ENCODE measurements around the gene FAM167B. TPM values are rescaled to one million over a fixed set of nuclear protein-coding genes. Genes with fewer than 3 reads are reported as not detected.

The FAM167B gene
- 0.29 TPM in 1 of 2 replicates, not detected in the other for total RNA-seq (2014; rRNA removed; shearing (Covaris generic))

DNA sequence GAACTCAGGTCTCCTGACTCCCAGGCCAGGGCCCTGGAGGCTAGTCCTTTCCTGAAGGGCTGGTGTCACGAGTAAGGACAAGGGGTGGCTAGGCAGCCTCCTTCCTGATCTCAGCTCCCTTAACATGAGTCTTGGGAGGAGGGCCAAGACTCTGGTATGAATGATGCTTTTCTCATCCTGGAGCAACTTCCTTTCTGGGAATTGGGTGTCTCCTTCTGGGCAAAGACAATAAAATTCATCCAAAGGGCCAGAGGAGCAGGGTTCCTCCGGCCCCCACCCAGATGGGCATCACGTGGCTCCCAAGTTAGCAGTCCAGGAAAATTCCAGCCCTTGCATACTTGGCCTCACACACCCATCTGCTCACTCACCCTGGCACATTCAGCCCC lies at the start of gene FAM167B:
FAM167B (plus strand) TSS at position 335 of the 386 bp plus-strand sequence. CDS start 200 bp downstream, outside the sequence.
- no peak for DNase-seq (ENCODE audit: low spot score)

DNA sequence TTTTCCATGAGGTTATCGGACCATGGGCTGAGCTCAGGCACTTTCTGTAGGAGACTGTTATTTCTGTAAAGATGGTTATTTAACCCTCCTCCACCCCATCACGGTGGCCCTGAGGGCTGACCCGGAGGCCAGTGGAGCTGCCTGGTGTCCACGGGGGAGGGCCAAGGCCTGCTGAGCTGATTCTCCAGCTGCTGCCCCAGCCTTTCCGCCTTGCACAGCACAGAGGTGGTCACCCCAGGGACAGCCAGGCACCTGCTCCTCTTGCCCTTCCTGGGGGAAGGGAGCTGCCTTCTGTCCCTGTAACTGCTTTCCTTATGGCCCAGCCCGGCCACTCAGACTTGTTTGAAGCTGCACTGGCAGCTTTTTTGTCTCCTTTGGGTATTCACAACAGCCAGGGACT lies 49.2 kb upstream of the FAM167B start:
- DNase-seq (ENCODE audit: low spot score) = no peak

DNA sequence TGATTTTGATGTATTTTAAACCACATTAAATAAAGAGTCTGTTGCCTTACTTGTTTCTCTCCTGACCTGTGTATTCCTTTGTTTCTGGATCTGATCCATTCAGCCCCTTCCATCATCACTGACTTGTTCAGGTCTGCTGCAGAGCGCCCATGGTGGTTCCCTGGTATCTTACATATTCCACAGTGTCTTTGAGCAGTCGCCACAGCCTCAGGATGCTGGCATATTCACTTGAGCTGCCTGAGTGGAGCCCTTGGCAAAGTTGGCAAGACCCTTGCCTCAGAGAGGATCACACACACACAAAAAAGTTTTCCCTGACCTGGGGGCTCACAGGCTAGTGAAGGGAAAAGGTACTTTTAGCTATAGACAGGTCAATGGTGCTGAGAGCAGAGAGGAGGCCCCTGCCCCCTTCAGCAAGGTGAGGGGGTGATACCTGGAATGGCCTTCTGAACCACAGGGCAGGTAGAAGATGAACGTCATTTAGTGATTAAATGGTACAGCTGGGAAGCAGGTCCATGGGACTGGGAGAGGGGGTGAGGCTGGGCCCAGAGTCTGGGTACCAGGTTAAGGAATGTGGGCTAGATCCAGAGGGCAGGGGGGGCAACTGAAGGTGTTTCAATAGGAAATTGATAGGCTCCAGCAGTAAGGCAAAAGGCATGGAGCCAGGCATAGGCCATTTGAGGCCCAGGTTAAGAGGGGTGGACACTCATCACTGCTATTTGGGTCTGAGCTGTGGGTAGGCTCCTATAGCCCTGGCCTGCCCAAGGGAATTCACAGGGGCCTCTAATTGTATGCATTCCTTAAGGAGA lies 48.6 kb upstream of the FAM167B start:
- no peak for DNase-seq (ENCODE audit: low spot score)

DNA sequence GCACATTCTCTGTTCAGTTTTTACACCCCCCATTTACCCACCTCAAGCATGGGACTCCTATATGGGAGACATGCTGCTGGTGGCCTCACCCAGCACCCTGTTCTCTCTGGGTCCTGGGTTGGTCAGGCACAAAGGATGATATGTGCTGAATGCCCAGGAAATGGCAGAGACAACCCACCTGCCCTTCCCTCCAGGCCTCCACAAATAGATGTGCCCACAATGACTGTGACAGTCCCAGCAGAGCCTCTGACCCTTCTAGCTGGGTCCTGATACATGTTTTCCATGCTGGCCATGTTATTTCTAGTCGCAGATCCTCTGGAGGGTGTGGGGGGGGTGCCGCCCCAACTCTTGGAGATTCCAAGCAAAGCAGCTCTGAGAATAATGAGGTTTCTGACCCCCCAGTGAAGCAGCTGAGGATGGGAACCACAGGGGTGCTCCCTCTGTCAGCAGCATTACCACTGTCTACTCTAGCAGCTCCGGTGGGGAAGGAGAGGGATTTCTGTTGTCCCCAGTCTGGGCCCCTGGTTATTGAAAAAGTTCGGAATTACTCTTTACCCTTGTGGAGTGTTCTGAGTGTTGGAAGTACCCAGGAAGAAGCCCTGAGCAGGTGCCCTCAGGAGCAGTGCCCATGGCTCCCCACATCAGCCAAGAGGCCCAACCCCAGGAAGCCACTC lies 47.8 kb upstream of the FAM167B start:
- DNase-seq (ENCODE audit: low spot score) = no peak

- DNase-seq (ENCODE audit: low spot score) = no peak
Observed at GRCh38 chr1:32199717-32200072, 47.3 kb upstream of the FAM167B start.

DNA sequence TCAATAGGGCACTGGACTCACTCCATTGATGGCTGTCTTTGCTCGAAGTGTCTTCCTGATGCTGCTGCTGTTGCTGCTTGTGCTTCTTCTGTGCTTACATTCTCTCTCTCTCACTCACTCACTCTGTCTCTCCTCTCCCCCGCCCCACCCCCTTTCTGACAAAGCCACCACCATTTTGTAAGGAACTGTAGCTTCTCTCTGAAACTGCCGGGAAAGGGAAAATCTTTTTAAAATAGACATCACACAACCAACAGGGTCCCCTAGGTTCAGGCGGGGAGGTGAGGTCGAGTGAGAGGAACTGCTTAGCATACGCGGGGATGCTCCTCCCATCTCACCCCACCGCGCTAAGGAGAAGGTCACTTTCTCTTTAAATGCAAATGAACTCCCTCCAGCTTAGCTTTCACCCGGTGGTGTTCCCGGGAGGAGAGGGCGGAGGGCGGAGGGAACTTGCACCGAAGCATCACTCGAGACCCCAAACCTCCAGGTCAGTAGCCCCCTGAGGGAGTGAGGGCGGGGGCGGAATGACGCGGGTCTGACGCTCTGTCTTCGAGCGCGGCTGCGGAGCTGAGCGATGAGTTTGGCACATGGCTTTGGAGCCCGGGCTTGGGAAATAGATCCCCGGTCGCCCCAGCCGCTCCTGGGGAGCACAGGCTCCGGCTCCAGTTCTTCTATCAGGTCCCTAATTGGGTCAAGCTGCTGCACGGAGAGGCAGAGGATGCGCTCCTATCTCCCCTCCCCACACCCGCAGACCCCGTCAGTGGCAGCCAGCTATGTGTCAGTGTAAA lies 46.6 kb upstream of the FAM167B start, which contains the start of gene CCDC28B:
CCDC28B (plus strand) TSS at position 370 of the 785 bp plus-strand sequence. CDS start 1,341 bp downstream, outside the sequence.
- DNase-seq (ENCODE audit: low spot score) = peak; percentile 53

DNA sequence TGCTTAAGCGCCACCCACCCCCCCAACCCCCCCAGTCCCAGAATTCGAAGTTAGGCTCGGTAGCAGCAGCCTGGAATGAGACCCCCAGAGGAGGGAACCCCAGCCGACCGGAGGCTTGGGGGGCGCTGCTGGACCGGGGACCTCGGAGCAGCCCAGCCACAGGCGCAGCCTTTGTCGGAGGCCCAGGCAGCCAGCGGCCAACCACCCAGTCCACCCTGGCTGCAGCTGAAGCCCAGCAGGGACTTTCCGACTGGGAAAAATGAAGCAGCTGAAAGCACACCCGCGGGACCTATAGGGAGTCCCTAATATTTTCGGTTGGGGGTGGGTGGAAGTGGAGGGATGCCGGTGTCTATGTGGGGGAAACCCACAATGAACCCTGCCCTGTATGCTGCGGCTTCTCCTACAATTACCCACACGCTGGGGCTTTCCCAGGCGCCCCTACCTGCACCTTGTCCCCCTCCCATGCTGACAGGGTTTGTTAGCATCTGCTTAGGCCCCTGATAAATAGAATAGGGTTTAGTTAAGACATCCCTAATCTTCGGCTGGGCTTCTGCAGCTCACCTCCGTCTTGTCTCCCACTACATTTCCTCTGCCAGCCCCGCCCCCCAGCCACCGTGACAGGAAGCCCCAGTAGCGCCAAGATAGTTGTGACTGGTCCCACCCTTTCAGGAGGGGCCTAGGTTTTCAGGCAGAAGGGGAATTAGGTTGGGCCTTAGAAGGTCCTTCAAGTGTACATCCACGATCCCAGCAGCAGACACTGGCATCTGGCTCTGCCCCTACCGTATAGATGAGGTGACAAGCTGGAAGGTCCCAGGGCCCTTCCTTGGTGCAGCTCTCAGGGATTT lies 45.8 kb upstream of the FAM167B start:
- peak; percentile 40 for DNase-seq (ENCODE audit: low spot score)

DNA sequence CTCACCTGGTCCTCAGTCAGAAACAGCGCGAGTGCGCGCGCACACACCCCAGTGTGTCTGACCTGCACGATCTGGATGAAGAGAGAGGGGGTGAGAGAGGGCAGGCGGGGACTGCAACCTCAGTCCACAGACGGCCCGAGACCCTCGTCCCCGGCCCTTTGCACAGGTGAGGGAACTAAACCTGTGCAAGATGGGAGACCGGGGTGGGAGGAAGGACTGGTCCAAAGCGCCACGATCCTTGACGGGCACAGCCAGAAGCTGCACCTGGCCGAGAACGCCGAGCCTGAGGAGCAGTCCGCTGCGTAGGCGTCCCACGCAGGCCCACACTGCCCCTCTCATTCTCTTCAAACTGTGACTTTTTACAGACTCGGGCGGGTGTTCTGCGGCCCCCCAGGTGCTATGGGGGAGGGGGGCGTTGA lies 42.1 kb upstream of the FAM167B start:
- peak; percentile 51 for DNase-seq (ENCODE audit: low spot score)

DNA sequence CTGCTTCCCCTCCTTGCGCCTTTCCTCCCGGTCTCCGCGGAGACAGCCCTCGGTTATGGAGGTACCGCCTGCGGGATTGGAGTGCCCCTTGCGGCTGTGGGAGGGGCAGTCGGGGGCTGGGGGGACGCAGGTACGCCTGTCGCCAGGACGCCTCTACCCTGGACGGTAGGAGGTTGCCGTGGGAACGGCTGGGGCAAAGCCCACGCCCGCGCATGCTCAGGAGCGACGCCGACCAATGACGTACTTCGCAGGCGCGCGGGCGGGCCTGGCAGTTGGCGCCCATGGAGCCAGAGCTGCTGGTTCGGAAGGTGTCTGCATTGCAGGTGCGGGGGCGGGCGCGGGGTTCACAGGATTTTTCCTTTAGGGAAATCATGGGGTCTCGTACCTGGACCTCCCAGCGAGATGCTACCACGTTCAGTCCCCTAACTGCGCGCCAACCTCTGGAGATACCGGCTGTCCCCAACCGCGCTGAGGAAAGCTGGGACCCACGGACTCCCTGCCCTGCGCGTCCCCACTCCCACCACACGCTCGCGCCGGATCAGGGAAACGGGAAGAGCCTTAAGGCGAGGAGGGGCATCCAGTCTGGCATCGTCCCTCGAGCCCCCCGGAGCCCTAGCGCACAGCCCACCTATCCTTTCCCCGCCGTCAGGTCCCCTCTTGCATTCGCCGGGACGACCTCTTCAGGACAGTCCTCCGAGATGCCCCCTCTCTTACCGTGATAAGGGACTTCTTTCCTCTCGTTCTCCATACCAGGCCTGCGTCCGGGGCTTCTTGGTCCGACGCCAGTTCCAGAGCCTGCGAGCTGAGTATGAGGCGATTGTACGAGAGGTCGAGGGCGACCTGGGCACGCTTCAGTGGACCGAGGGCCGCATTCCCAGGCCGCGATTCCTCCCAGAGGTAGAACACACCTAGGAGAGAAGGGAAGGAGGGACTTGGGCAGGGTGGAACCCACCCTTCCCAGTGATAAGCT lies 41.3 kb upstream of the FAM167B start, which contains the start of gene IQCC:
IQCC (plus strand) TSS at position 271 of the 970 bp plus-strand sequence; CDS start at position 282, 11 bp downstream.
- DNase-seq (ENCODE audit: low spot score) = peak; percentile 93

DNA sequence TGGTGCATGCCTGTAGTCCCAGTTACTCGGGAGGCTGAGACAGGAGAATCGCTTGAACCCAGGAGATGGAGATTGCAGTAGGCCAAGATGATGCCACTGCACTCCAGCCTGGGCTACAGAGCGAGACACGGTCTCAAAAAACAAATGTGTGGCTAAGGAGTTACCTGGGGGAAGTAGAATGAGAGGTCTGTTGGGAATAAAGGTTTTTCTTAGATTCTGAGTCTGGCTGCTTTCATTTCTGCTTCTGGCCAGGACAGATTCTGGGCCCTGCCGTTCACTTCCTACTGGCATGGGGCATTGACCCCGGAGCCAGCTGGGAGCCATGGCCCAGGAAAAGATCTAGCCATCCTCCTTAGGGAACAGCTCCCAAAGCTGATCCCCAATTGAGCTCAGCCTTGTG lies 38.6 kb upstream of the FAM167B start:
- no peak for DNase-seq (ENCODE audit: low spot score)

GRCh38 chr1:32208891-32209328 lies 38.1 kb upstream of the FAM167B start, which contains the start of gene DCDC2B:
DCDC2B (plus strand) TSS chr1:32209089; CDS start chr1:32209094, 5 bp downstream.
- DNase-seq (ENCODE audit: low spot score) = peak; percentile 99

DNA sequence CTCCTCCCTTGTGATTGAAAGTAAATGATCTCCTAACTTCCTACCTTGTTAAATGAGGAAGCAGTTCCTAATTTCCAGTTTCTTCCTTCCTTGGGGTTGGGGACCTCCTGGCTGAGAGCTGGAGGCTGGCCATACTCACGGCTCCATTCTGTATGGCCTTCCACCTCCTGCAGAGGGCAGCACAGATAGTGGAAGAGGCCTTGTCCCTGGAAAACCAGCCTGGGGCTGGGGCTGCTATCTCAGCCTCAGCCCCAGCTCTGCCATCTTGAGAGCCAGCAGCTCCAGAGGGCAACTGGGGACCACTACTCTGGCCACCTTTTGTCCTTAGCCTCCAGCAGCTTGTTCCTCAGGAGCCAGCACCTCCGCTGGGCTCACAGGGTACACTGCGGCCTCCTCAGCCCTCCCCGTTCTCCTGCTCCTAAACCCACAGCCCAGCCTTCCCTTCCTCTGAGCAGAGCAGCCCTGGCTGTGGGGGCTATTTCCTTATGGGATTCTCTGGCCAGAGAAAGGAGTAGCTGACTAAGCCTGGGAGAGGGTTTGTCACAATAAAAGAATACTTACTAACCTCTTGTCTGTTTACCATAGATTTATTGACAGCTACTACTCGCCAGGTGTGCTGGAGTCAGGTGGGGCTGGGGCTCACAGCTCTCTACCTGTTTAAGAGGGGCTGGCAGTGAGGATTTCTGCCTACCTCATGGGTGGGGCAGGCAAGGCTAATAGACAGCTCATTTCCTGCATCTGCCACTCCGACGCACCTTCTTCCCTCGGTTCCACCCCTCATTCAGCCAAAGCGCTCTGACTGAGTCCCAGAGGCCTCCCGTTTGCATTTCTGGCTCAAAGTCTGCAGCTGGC lies 31.2 kb upstream of the FAM167B start:
- peak; percentile 79 for DNase-seq (ENCODE audit: low spot score)

- no peak for DNase-seq (ENCODE audit: low spot score)
Observed at GRCh38 chr1:32216566-32216965, 30.5 kb upstream of the FAM167B start.

DNA sequence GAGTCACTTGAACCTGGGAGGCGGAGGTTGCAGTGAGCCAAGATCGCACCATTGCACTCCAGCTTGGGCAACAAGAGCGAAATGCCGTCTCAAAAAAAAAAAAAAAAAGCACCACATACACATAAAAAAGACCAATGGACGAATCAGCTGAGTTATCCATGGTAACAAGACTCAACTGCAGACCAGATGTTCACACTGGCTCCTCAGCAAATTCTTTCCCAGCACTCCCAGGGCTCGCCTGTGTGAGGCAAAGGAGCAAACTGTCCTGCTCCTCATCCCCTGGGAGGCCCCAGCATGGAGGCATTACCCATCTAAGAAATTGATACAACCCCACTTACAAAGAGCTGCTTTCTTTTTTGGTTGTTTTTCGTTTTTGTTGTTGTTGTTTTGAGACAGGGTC lies 28.0 kb upstream of the FAM167B start:
- no peak for DNase-seq (ENCODE audit: low spot score)

- DNase-seq (ENCODE audit: low spot score) = no peak
Observed at GRCh38 chr1:32220746-32221580, 26.1 kb upstream of the FAM167B start.

DNA sequence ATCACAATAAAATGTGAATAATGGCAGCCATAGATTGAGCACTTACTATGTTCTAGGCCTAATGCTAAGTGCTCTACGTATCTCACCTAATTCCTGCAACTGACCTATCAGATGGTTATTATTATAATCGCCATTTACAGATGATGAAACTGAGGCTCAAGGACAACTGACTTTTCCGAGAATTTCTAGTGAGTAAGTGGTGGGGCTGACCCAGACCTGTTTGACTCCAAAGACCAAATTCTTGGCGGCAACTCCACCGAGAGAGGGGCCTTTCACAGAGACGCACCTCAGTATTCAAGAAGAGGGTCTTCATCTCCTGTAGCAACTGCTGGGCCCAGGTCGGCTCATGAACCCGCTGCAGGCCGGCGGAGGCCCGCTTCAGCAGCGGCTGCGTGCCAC lies 25.4 kb upstream of the FAM167B start:
- no peak for DNase-seq (ENCODE audit: low spot score)

GRCh38 chr1:32221980-32222755 lies 24.9 kb upstream of the FAM167B start, which contains the start of the genes EIF3I and TMEM234:
EIF3I (plus strand) TSS chr1:32222407; CDS start chr1:32222442, 35 bp downstream.
TMEM234 (minus strand) TSS chr1:32222353; CDS start chr1:32222322, 31 bp downstream.
- DNase-seq (ENCODE audit: low spot score) = peak; percentile 93

All from HT-29 (cell line).